ENCODE data around the gene SOX15.
A peak's percentile ranks its signal among the peaks of the same experiment; 100 is the strongest.

GRCh38 chr17:7614425-7615264 is 24.8 kb upstream of the SOX15 start, which contains the start of gene FXR2:
- TF ChIP-seq CTCF (IDR thresholded peaks at IDR 0.05; ENCODE audit: poor library complexity) = peak; percentile 63
- TF ChIP-seq EZH2phosphoT487 (IDR thresholded peaks at IDR 0.05; ENCODE audit: low read depth, severe bottlenecking, unreplicated experiment) = no peak
- TF ChIP-seq EZH2 (IDR thresholded peaks at IDR 0.05; ENCODE audit: borderline replicate concordance) = no peak

All from hepatocyte (in vitro differentiated cells).